A549 (cell line): ENCODE measurements around the gene NR2F1. TPM values are rescaled to one million over a fixed set of nuclear protein-coding genes. Genes with fewer than 3 reads are reported as not detected.

Source experiments
- ATAC-seq, 2 experiments: fragments of 200-7000 bp in 1 of 2; fragments of >200 bp in 1 of 2; cut with Nextera tagmentation in 1 of 2; cut with Tn5 transposase in 1 of 2; 3 replicates each; pipeline versions ENCODE4 v1.8.0 to v1.9.1; 2018 to 2020; ENCODE audit warnings: mild to moderate bottlenecking in 1 of 2, moderate library complexity in 1 of 2
- CTCF ChIA-PET: fragments of 300-600 bp; sonication (Branson Sonifier 250); formaldehyde crosslinking; extraction: SDS; loops from one replicate; lab custom pipeline; 2021; ENCODE audit warnings: antibody characterized with exemption, inconsistent platforms; lab: Yijun Ruan, JAX
- POLR2A ChIA-PET: fragments of 350-600 bp; formaldehyde crosslinking; extraction: SDS; loops from one replicate; lab custom pipeline; 2021; ENCODE audit warnings: antibody characterized with exemption, inconsistent platforms; lab: Yijun Ruan, JAX
- DNase-seq, 2 experiments: peaks; one replicate each; pipeline versions ENCODE4 v3.0.0 to v3.0.0-alpha.2; 2011 to 2016; ENCODE audit warnings: low read depth in 1 of 2, low spot score in 1 of 2
- FAIRE-seq: peaks from 2 replicates; lab custom pipeline; 2011; peaks lifted over from hg19 to GRCh38; lab: Jason Lieb, UNC
- H3K27ac ChIP-seq, 2 experiments: fragments of >200 bp; sonication (Bioruptor Twin); formaldehyde crosslinking; 3 replicates each; pipeline ENCODE4 v1.5.1; 2016 to 2017
- H3K4me1 ChIP-seq: fragments of >200 bp; sonication (Bioruptor Twin); formaldehyde crosslinking; 3 replicates; pipeline ENCODE4 v1.6.1; 2016
- H3K4me2 ChIP-seq: fragments of >200 bp; sonication (Bioruptor Twin); formaldehyde crosslinking; 3 replicates; pipeline ENCODE4 v1.6.1; 2016
- H3K4me3 ChIP-seq: fragments of >200 bp; sonication (Bioruptor Twin); formaldehyde crosslinking; 3 replicates; pipeline ENCODE4 v1.5.1; 2016
- H3K9me3 ChIP-seq: fragments of >200 bp; sonication (Bioruptor Twin); formaldehyde crosslinking; 3 replicates; pipeline ENCODE4 v1.6.1; 2016
- BCL3 ChIP-seq: fragments of >200 bp; sonication (Bioruptor Twin); formaldehyde crosslinking; IDR thresholded peaks from 3 replicates; pipeline ENCODE4 v1.6.1; 2016
- CBX8 ChIP-seq: fragments of 200-600 bp; sonication (generic); IDR thresholded peaks from 2 replicates; pipeline ENCODE4 v1.6.1; 2016
- CHD2 ChIP-seq: fragments of 150-350 bp; IDR thresholded peaks from 2 replicates; pipeline ENCODE4 v1.6.1; 2014; ENCODE audit warnings: low read length; ENCODE audit not compliant: partially characterized antibody
- CHD4 ChIP-seq: fragments of 200-600 bp; sonication (generic); IDR thresholded peaks from 2 replicates; pipeline ENCODE4 v1.6.1; 2016; ENCODE audit warnings: antibody characterized with exemption, mild to moderate bottlenecking, borderline replicate concordance
- E2F6 ChIP-seq: IDR thresholded peaks from 2 replicates; pipeline ENCODE4 v1.6.1; 2012; ENCODE audit warnings: low read depth, borderline replicate concordance
- EHF ChIP-seq: fragments of 250-450 bp; sonication (Bioruptor Pico); IDR thresholded peaks from 2 replicates; pipeline ENCODE4 v1.5.0; 2020; ENCODE audit warnings: mild to moderate bottlenecking
- HDAC2 ChIP-seq: fragments of 200-600 bp; sonication (generic); IDR thresholded peaks from 2 replicates; pipeline ENCODE4 v1.6.1; 2016
- HES2 ChIP-seq: fragments of >200 bp; sonication (Bioruptor Twin); formaldehyde crosslinking; IDR thresholded peaks from 2 replicates; pipeline ENCODE4 v1.6.1; 2016
- HEYL ChIP-seq: fragments of 250-450 bp; sonication (Bioruptor Pico); IDR thresholded peaks from 2 replicates; pipeline ENCODE4 v1.8.0; 2021; ENCODE audit warnings: mild to moderate bottlenecking, moderate library complexity
- HOXB13 ChIP-seq: fragments of 250-450 bp; sonication (Bioruptor Pico); IDR thresholded peaks from 2 replicates; pipeline ENCODE4 v1.5.0; 2020; ENCODE audit warnings: low read depth, mild to moderate bottlenecking, moderate library complexity
- MAFK ChIP-seq: fragments of 450-650 bp; IDR thresholded peaks from 2 replicates; pipeline ENCODE4 v1.6.1; 2014; ENCODE audit not compliant: partially characterized antibody
- MYC ChIP-seq: IDR thresholded peaks from 2 replicates; pipeline ENCODE4 v1.6.1; 2012; ENCODE audit warnings: mild to moderate bottlenecking, inconsistent platforms, low read length, improper control_type of control experiment, borderline replicate concordance
- POLR2AphosphoS2 ChIP-seq: conservative IDR thresholded peaks from 2 replicates; pipeline ENCODE4 v1.6.1; 2012; ENCODE audit warnings: low read length, improper control_type of control experiment, inconsistent platforms
- RARB ChIP-seq: fragments of 250-450 bp; sonication (Bioruptor Pico); IDR thresholded peaks from 2 replicates; pipeline ENCODE4 v1.8.0; 2021; ENCODE audit warnings: mild to moderate bottlenecking, moderate library complexity
- REST ChIP-seq: fragments of 200-600 bp; sonication (generic); IDR thresholded peaks from 2 replicates; pipeline ENCODE4 v1.6.1; 2016; ENCODE audit warnings: antibody characterized with exemption, mild to moderate bottlenecking, moderate library complexity
- RFX5 ChIP-seq: fragments of 450-650 bp; IDR thresholded peaks from 2 replicates; pipeline ENCODE4 v1.7.1; 2014; ENCODE audit warnings: antibody characterized with exemption, mild to moderate bottlenecking, moderate library complexity
- RNF2 ChIP-seq: fragments of 200-600 bp; sonication (generic); IDR thresholded peaks from 2 replicates; pipeline ENCODE4 v1.6.1; 2016; ENCODE audit warnings: low read depth, mild to moderate bottlenecking, antibody characterized with exemption, moderate library complexity, borderline replicate concordance
- TFCP2L1 ChIP-seq: fragments of 250-450 bp; sonication (Bioruptor Pico); IDR thresholded peaks from 2 replicates; pipeline ENCODE4 v1.5.0; 2021; ENCODE audit warnings: mild to moderate bottlenecking
- USF2 ChIP-seq: fragments of 450-650 bp; IDR thresholded peaks from 2 replicates; pipeline ENCODE4 v1.6.1; 2014; ENCODE audit warnings: antibody characterized with exemption
- ZC3H11A ChIP-seq: fragments of 450-650 bp; IDR thresholded peaks from 2 replicates; pipeline ENCODE4 v1.6.1; 2014; ENCODE audit warnings: antibody characterized with exemption, mild to moderate bottlenecking
- ZFP36 ChIP-seq: fragments of 450-650 bp; IDR thresholded peaks from 2 replicates; pipeline ENCODE4 v1.6.1; 2014; ENCODE audit warnings: borderline replicate concordance; ENCODE audit not compliant: partially characterized antibody
- ZNF302 ChIP-seq: fragments of 250-450 bp; sonication (Bioruptor Pico); IDR thresholded peaks from 2 replicates; pipeline ENCODE4 v1.9.0; 2021; ENCODE audit warnings: inconsistent platforms, mild to moderate bottlenecking, moderate library complexity
- WGBS: methylation state at CpG from one replicate; pipeline ENCODE4 v1.1.6; 2017; ENCODE audit errors: missing lambda C conversion rate; 5-methylcytosine and 5-hydroxymethylcytosine counted together
- polyA plus RNA-seq, 4 experiments: library from polyadenylated mRNA; depleted of rRNA in 3 of 4; stranded (reverse); fragments of >200 nt; fragmentation: RNase III in 1 of 4; extraction: RNeasy Plus Mini Kit Qiagen cat#74134 plus additional on column Dnase treatment in 1 of 4; gene quantifications; 2 replicates in 3 of 4; 3 replicates in 1 of 4; pipeline ENCODE4 v1.2.3, GENCODE V29; 2011 to 2017

The NR2F1 gene
- polyA plus RNA-seq, 2 of the 4 experiments (the other 2 are of a cell fraction), result 5.0 to 5.2 TPM

GRCh38 chr5:93612855-93613243 is 29.8 kb downstream of the NR2F1 start:
- Histone ChIP-seq H3K27ac (no peak overlapping the region), H3K9me3 (no peaks in the 10 kb centered on the region), H3K4me3 (peak overlapping the region; percentile 31; the same call in 1 of the 3 replicates), H3K4me1 (peaks cover 11% of the 10 kb centered on the region; the same call in 2 of the 3 replicates), H3K4me2 (peak overlapping the region; percentile 90)
- no peak for TF ChIP-seq CBX8
- no peak for TF ChIP-seq ZC3H11A
- no peak for TF ChIP-seq BCL3
- no peak for TF ChIP-seq USF2
- TF ChIP-seq REST, result peak; percentile 37; the same call in 1 of the 2 replicates
- no peak for TF ChIP-seq TFCP2L1
- TF ChIP-seq MAFK, result no peak
- no peak for TF ChIP-seq POLR2AphosphoS2
- TF ChIP-seq ZFP36, result no peak
- 0 out of 2 replicates have a peak, but pooled peaks have one; percentile 59 for TF ChIP-seq RNF2
- ATAC-seq (no peak), DNase-seq (no peak), FAIRE-seq (no peak)
- ChIA-PET CTCF (interaction anchor here (0.6 to 1.6 kb wide), 4 partner anchors 8 to 1125 kb away, joined by 3 to 4 read pairs (median 3); no protein-coding TSS in a partner anchor), POLR2A (no interaction called here)

- 83% methylated on average over 9 of the region's 9 CpGs for WGBS
- TF ChIP-seq ZNF302 (CRISPR knock-in tag), result no peak
- no peak for TF ChIP-seq HES2
- no peak for TF ChIP-seq CHD4
- TF ChIP-seq EHF (CRISPR knock-in tag), result no peak
- no peak for TF ChIP-seq E2F6
- TF ChIP-seq CHD2, result no peak
- TF ChIP-seq RFX5, result no peak
- no peak for TF ChIP-seq HOXB13 (CRISPR knock-in tag)
- no peak for TF ChIP-seq ZC3H11A
- TF ChIP-seq RARB (CRISPR knock-in tag), result no peak
- no peak for TF ChIP-seq MYC
- TF ChIP-seq REST, result no peak
- no peak for TF ChIP-seq HDAC2
- TF ChIP-seq HEYL (CRISPR knock-in tag), result no peak
- TF ChIP-seq, all 56 proteins: peak for 0
- ATAC-seq (no peak), DNase-seq (no peak), FAIRE-seq (no peak)
- peaks cover 16% of the 10 kb centered on the region; the same call in 2 of the 3 replicates for H3K4me1 ChIP-seq
- POLR2A ChIA-PET, result no interaction called here
- no peak overlapping the region for H3K4me3 ChIP-seq
- no peaks in the 10 kb centered on the region for H3K9me3 ChIP-seq
- no peak overlapping the region for H3K27ac ChIP-seq
- CTCF ChIA-PET, result interaction anchor here (1.3 kb wide), 1 partner anchor 8 kb away, joined by 4 read pairs; no protein-coding TSS in a partner anchor
- H3K4me2 ChIP-seq, result no peak overlapping the region
Observed at GRCh38 chr5:93616538-93617174, 33.6 kb downstream of the NR2F1 start.
